ELF-1 (cell line): ENCODE measurements around the gene DMWD.
A peak's percentile ranks its signal among the peaks of the same experiment; 100 is the strongest.

Experiments used
- DNase-seq: peaks from one replicate; pipeline ENCODE4 v3.0.0-alpha.2; 2016; ENCODE audit warnings: low read depth, low spot score

DMWD gene

DNA sequence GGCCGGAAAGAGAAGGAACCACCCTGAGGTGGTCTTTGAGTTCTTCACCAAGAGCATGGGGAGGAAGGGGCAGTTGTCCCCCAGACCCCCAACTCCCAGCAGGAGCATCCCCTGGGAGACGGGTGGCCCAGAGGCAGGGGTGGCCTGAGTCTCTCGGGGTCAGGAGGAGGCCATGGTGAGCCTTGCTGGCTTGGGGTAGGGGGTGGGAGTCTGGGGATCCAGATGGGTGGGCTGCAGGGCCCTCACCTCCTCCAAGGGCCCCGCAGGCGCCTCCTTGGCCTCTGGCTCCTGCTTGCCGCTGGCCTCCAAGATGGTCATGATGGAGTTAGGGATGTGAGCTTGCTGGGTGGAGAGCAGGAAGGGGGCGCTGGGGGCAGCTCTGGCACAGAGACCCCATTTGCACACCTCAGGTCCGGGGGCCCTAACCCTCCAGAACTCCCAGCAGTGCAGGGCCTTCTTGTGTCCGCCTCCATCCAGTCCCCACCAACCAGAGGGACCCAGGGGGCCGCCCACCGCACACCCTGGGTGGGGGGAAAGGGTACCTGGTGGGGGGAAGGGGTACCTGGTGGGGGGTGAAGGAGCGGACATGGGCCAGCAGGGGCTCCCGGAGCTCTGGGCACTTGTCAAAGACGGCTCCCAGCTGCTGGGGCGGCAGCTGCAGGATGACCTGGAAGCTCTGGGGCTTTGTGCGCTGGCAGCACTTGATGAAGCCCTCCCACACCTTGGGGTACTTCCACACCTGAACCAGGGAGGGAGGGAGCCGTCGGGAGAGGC, 23.8 kb upstream of the DMWD start:
- DNase-seq, result no peak

DNA sequence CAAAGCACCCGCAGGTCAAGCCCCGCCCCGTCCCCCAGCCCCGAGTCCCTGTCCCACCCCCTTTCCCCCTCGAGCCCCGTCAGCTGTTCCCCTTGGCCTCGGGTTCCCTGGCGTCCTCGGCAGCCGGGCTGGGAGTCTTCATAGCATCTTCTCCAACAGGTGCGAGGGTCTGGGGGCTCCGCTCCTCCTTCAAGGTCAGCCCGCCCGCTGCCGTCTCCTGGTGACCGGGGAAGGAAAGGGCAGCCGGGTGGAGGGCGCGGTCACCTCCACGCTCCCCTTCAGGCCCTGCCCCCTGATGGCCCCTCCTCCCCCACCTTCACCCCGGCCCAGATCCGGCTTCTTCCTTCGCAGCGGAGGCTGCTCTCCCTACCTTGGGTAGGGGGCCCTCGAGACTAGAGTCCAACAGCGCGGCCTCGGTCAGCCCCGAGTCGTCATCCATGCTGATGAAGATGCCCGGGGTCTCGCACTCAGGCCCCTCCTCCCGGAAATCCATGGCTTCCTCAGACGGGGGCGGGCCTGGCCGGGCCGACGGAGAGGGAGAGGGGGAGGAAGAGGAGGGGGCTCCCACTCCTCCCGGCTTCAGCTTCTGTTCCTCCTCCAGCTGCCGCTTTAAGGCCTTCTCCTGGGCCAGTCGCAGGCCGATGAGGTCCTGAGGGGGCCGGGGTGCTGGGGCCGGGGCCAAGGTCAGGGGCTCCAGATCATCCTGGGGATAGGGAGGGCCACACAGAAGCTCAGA, 23.0 kb upstream of the DMWD start:
- peak; percentile 76 for DNase-seq

DNA sequence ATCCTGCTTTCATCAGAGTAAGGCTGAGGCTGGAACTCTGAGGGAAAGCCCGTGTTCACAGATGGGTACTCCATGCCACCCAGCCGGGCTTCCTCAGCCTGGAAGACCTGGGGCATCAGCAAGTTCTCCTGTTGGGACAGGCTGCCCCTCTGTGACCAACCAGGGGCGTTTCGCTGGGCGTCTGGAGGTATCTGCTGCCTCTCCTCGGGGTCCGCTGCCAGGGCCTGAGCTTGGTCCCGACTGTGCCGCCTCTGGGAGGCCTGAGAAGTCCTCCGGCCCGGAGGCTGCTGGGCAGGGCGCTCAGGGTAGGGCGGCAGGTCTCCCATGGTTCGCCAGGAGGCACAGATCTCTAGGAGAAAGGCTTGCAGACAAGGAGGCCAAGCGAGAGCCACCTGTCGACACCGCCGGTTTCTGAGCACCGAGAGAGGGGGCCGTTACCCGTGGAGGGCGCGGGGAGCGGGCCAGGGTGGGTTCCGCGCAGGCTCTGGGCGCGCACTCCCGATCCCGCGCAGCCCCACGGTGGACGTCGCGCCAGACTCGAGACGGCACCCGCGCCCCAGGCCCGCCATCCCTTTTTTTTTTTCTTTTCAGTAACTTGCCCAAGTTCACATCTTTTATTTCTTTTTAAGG, 22.3 kb upstream of the DMWD start, which contains the start of gene RSPH6A:
Gene RSPH6A (minus strand): TSS at position 458 of the 630 bp plus-strand sequence. CDS start 132 bp downstream, at position 326.
- DNase-seq, result no peak

DNA sequence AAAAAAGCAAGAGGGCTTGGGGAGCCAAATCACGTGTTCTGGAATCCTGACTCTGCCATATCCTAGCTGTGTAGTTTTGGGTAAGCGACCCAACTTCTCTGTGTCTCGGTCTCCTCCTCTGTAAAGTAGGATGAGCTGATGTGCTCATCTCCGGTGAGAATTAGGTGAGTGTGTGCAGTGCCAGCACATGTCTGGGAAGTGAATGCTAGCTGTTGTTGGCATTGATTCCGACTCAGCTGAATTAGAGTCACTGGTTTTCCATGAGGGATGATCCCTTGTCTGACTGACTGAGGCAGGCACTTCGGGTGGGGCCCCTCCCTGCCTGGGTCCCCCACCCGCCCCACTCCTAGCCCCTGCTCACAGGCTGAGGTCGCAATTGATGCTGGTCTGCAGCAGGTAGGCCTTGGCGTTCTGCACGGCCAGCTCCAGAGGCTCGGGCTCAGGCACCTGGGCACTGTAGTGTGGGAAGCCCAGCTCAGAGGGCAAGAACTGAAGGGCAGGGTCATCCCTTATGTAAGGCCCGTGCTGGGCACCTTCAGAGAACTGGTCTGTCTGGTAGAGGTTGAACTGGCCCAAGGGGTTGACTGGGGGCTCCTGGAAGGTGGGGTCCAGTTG, 21.6 kb upstream of the DMWD start:
- no peak for DNase-seq

DNA sequence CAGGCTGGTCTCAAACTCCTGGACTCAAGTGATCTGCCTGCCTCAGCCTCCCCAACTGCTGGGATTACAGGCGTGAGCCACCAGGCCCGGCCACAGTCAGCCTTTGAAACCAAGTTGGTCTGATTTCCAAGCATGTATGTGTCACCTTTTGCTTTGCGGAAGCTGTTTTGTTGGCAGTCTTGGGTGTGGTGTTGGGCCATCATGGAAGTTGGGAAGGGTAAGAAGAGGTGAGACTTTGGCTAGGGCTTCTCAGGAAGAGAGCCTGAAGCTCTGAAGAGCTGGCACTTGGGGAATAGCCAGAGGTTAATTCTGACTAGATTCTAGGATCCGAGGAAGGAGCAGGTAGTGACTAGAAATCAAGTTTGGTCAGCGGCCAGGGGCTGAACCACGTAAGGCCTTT, 19.7 kb upstream of the DMWD start:
- no peak for DNase-seq

DNA sequence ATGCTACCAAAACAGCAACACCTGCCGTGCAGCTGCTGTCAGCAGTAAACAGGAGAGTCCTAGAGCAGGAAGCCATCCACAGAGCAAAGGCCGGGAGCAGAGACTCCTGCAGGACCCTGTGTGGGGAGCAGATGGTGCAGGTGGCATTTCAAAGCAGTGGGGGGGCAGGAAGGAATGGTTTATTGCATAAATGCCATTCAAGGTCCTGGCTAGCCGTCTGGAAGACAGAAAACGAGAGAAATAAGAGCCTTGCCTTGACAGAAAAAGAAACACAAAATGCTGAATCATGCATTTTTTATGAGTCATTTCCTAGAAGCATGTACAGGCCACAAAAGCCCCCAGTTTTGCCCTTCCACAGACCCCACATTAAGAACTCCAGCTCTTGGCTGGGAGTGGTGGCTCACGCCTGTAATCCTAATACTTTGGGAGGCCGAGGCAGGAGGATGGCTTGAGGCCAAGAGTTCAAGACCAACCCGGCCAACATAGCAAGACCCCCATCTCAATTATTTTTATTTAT, 17.1 kb upstream of the DMWD start:
- no peak for DNase-seq

DNA sequence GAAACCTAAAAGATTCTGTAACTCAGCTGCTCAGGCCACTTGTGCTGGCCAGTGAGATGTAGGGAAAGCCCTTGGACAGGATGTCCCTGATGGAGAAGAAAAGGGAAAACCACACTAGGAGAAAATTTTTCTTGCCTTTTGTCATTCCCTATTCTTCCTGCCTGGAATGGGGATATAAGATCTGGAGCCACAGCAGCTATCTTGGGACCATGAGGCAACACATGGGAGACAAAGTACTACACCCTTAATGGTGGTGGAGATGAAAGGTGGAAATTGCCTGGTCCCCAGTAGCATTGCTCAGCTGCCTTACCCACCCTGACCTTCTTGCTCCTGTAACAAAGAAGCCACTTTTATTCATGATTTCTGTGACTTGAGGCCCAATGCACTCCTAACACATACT, 13.1 kb upstream of the DMWD start:
- no peak for DNase-seq

DNA sequence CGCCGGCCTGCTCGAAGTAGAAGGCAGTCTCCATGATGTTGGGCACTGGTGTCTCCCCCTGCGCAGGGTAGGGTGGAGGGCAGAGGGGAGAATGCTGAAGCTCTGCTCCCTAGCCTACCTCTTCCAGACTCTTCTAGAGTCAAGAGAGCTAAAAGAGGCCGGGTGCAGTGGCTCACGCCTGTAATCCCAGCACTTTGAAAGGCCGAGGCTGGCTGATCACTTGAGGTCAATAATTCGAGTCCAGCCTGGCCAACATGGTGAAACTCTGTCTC, 12.2 kb upstream of the DMWD start:
- no peak for DNase-seq

DNA sequence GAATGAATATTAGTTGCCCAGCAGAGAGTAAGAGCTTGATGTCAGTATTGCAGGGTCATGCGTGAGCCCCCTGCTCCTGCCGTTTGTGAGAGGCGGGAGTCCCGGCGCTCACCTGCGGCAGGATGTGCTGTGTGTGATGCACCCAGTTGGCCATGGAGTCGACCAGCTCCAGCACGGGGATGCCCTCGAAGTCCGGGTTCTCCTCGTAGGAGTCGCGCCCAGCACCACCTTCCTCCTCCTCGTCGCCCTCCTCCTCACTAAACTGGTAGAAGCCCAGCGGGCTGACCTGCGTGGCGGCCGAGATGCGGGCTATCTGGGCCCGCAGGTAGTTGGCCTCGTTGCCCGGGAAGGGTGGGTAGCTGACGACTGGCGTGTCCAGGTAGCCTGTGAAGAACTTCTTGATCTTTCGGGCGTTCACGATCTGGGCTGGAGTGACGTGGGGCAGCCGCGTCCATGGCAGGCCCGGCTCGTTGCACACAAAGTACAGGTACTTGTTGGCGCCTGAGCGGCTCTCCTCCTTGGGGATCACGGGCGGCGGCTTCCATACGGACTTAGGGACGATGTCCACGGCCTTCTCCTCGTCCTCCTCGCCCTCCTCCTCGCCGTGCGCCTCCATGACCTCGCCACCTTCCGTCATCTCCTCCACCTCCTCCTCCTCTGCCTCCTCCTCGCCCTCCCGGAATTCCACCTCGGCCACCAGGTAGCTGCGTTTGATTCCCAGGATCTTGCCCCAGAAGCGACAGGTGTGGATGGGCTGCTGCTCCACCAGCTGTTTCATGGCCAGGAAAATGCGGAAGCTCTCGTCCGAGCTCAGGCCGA, 11.7 kb upstream of the DMWD start:
- DNase-seq, result no peak

DNA sequence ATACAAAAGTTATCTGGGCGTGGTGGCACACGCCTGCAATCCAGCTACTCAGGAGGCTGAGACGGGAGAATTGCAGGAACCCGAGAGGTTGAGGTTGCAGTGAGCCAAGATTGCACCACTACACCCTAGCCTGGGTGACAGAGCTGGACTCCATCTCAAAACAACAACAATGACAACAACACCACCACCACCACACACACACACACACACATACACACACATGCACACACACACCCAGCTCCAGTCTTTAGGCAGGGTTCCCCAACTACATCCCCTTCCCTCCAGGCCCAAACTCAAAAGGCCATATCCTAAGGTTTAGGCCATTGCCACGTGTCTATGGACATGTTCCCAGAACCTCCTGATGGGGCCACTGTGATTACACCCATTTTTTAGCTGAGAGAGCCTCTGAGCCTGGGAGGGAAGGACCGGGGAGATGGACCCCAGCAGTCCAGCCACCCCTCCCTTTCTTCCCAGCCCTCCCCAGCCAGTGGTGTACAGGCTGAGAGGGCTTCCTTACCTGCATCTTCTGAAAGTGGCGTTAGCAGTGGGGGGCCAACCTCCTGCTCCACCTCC, 9.0 kb upstream of the DMWD start:
- DNase-seq, result no peak

DNA sequence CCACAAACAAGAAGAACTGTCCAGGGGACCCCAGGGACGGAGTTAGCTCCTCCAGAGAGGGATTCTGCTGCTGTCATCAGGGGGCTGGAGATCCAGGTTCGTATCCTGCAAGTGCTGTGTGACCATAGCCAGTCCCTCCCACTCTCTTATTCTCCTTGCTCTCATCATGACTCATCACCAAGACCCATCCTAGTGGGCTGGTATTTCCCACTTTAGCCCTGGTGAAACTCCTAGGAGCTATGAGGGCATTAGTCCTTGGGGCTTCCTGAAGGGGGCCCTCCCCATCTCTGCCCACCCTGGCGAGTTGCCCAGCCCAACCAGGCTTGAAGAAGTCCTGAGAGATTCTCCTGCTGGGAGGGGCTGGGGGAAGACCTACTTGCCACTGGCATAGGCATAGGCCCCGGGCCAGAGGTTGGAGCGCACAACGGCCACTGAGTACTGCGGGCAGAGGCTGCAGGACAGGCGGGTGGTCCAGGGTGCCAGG, 7.5 kb upstream of the DMWD start:
- no peak for DNase-seq

DNA sequence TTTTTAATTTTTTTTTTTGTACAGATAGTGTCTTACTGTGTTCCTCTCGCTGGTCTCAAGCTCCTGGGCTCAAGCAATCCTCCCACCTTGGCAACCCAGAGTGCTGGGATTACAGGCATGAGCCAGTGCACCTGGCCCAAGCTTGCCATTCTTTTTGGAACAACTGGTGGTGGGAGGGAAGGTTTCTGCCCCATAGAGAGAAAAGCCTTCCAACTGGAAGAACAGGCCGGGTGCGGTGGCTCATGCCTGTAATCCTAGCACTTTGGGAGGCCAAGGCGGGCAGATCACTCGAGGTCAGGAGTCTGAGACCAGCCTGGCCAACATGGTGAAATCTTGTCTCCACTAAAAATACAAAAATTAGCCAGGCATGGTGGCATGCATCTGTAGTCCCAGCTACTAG, 6.9 kb upstream of the DMWD start:
- peak; percentile 21 for DNase-seq

DNA sequence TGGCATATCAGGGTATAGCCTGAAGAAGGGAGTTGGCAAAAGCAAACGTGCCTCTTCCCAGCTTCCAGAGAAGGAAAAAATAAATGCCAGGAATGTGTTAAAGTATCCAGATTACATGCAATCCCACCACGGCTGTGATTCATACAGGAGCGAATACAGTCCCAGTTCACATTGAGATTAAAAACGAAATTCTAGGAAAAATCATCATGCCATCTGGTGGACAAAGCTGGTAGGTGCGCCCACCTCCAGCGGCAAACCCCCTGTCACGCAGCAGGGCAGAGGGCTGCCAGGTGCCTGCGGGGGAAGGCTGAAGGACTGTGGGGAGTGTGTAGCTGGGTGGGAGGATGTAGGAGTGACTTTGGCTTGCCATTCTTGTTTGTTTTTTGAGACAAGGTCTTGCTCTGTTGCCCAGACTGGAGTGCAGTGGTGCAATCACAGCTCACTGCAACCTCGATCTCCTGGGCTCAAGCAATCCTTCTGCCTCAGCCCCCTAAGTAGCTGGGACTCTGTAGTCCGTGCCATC, 6.4 kb upstream of the DMWD start:
- peak; percentile 72 for DNase-seq

DNA sequence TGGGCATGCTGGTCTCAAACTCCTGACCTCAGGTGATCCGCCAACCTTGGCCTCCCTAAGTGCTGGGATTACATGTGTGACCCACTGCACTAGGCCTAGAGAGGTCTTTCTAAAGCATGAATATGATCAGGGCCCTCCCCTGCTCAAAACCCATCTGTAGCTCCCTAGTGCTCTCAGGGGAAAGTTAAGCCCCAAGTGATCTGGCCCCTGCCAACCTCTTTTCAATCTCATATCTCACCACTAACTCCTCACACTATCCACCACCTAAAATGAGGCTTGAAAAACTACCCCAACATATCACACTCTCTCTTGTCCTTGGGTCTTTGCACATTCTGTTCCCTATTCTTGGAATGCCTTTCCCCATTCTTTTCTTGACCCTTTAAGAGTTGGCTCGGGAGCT, 2.0 kb upstream of the DMWD start:
- no peak for DNase-seq

DNA sequence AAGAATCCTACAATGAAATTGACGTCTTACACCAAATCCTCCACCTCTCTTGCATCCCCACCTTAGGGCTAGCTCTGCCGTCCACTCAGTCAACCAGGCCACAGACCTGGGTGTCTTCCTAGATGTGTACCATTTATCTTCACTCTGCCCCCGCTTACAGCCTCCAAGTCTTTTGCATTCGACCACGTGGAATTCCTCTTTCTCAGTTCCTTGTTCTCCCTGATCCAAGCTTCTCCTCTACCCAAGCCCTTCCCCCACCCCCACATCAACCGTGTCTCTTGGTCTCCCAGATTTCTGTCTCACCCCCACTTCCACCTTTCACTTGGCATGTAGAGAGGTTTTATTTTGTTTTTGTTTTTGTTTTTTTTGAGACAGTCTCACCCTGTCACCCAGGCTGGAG, 1.2 kb upstream of the DMWD start:
- DNase-seq, result no peak

DNA sequence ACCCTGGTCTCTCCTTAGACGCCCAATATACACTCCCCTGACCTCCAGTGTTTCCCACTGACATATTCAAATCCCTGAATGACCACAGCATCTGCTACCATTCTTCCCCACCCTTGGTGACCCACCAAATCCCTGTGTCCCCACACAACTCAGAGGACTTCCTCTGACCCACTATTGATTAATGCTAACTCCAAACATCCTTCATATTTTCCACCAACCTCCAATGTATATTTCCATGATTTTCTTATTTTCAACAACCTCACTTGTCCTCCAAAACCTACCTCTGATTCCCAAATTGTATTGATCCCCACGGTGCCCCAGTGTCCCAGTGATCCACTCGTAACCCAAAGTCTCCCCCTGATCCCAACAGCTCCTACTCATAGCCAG, 526 bp upstream of the DMWD start:
- no peak for DNase-seq

DNA sequence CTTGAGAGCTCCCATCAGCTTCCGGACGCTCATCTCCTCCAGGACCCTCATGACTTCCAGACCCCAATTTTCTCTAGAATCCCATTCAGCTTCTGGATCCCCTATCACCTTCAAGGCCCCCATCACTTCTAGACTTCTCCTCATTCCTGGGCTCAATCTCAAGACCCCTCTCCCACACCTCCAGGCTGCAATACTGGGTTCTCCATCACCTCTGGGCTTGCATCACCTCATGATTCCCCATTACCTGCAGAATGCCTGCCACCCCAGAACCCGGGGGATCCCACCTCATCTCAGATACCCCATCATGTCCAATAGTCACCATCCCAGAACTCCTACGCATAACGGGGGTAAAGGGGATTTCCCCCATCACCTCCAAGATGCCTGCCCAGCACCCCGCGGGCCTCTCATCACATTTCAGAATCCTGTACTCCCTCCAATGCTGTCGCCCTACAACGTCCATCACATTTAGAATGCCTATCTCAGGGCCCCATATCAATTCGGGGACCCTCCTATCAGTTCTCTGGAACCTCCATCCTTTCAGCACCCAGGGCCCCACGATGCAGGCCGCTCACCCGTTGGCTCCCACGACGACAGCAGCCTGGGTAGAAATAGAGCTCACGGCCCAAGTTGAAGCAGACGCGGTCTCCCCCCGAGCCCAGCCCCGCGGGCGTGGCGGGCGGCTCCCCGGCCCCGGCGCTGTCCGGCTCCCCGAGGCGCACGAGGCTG, 738 bp downstream of the DMWD start:
- DNase-seq, result no peak

DNA sequence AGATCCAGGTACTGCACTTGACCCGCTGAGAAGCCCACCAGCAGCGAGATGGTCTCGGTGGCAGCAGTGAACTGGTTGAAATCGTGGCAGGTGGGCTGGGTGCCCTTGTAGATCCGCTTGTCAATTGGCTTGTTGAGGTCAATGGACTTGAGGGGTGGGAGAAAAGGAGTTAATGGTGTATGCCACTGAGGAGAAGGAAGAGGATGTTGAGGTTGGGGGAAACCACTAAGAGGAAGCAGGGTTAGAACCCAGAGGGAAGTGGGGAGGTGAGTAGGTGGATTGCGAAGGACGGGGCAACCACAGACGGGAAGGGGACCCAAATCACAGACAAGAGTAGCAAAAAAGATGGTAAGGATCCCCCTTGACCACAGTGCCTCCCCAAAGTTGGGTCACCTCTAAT, 1.7 kb downstream of the DMWD start:
- no peak for DNase-seq

DNA sequence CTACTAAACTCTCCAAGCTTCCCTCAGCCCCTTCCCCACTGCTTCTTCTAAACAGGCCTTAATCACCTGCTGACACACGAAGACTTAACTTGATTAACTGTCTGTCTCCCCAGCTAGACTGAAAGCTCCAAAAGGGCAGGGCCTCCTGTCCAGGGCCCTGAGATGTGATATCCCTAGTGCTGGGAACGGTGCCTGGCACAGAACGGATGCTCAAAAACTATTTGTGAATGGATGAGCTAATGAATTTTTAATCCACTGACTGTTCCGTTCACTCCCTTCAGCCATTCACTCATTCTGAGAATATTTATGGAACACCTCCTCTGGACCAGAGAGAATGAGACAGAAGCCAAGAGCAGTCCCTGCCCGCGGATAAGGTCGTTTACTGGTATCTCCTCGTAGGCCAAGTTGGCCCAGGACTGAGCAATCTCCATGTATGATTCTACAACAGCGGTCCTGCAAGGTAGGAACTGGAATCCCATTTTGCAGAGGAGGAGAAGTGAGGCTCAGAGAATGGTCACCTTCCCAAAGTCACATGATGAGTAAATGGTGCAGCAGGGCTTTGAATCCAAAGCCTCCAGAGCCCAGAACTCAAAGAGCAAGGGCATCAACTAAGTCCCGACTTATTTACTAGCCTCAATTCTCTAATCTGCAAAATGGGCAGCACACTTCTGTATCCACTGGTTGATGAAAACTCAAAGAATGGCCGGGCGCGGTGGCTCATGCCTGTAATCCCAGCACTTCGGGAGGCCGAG, 3.4 kb downstream of the DMWD start:
- DNase-seq, result no peak
